Measurements from ENCODE around the gene TEX13D.

The TEX13D gene

DNA sequence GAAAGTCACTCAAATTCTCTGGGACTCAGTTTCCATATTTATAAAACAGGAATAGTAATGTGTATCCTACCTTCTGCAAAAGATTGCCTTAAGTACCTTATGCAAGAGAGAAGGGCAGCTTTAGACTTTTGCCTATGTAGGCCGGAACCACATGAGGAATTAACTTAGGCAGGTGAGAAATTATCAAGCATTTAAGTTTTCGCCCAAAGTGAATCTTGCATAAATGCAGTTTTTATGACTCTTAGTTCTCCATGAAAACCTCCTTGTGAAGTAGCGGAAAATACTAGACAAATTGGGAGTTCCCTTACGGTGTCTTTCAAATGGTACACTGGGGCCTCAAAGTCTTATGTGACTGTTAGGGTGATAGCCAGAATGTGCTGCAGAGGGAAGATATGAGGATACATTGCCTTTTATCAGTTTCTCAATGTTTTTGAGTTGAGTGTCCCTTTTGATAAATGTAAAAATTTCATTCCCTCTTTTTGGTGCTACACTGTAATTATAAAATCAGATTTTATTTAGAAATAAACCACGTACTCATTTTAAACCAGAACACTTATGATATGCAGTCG lies 16.5 kb downstream of the TEX13D start:
- peak; percentile 54 for DNase-seq

DNA sequence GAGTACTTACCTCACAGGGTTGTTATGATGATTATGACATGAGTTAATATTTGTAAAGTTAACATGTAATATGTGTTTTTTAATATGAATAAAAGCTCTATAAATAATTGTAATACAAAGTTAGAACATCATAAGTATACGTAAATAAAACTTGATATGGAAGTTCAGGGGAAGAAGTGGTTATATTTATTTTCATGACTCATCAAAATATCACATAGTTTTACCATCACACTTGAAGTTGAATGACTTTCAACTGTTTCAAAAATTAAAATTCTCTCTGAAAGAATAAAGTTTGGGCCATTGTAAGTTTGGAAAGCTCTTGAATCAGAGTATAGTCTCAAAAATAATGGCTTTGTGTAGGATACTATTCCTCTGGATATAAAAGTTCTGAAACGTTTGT lies 22.2 kb downstream of the TEX13D start:
- no peak for DNase-seq

DNA sequence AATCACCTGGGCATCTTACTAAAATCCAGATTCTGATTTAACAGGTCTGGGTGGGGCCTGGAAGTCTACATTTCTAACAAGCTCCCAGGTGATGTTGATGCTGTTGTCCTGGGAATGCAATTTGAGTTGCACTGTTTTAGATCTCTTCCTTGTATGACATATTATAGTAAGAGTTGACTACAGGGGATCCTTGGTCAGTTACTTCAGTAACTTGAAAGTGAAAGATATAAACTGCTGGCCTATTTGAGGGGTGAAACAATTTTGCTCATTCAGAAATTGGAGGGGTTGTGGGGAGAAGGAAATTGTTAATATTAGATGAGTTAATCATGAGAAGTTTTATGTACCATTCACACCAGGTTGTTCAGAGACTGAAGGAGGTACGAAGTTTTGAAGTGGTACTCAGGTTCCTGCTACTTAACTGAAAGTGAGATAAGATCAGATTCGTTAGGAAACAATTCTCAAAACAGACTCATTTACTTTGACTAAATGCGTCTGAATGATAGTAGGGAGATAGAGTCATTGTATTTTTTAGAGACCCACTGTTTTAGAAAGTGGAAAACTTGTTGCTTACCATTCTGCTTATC lies 26.4 kb downstream of the TEX13D start:
- DNase-seq: peak; percentile 52

DNA sequence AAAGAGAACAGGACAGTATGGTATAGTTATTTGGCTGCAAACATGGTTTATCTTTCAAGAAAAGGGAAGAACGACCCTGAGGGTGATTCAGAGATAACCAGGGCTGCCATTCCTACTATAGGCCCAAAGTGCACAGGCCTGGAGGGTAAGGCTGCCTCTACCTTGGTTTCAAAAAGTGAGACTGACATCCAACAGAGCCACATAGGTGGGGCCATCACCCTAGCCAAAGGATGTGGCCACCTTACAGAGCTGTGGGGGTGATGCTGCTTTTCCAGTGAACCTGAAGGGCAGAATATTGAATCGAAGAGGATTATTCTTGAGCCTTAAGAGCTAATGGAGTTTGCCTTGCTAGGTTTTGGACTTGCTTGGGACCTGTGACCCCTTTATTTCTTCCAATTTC lies 29.6 kb downstream of the TEX13D start:
- DNase-seq: no peak

DNA sequence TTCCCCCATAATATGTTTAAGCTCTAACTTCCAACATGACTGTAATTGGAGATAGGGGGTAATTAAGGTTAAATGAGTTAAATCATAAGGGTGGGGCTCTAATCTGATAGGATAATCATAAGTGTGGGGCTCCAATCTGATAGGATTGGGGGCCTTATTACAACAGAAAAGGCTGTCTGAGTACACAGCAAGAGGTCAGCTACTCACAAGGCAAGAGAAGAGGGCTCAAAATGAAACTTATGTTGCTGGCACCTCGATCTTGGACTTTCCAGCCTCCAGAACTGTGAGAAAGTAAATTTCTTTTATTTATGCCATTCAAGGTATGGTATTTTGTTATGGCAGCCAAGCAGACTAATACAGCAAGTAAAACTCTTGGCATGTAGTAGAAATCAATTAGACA lies 30.3 kb downstream of the TEX13D start:
- no peak for DNase-seq

DNA sequence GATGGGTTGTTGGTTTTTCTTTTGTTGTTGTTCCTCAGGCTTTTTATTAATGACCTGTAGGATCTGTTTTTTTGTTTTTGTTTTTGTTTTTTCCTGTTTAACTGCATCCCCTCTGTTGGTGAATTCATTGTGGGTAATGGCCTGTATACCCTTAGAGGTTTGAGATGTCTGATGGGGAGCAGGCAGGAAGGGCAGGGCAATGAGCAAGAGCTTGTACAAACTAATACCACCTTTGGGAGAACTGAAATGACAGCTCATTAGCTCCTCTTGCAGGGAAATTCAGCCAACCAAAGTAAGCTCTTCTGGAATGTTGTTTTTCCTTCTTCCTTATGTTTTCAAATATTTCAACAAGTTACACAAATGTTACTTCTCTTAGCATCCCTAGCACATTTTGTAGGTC lies 37.3 kb downstream of the TEX13D start:
- DNase-seq: no peak

DNA sequence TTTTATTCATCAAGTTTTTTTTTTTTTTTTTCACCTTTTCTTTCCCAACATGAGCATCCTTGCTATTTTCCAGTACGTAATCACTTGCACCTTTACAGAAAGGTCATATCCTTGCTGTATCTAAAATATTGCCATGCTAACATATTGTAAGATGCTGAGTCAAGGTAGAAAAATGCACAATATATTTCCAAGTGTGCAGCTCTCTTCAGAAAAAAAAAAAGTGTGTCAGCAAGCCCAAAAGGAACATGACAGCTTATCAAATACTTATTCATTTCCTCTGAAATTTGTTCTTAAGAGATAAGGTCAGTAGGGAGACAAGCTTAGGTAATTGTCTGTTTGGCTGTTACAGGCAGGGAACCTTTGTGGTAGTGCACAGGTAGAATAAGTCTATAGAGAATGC lies 40.9 kb downstream of the TEX13D start:
- DNase-seq: no peak

DNA sequence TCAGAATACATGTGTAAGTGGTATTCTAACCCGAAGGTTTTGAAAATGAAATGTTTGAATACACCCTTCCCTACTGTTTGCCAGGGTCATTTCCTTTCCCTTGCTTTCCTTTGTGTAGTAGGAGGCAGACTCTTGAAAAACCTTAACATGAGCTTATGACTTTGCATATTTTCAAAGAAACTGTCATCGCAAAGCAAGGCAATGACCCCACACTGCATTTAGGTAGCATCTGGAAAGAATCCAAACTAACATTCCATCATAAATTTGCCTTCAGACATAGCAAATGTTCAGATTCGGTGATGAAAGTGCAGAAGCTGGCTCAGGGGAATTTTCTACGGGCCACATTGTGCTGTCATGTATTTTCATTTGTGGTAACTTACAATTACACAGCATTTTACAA lies 46.2 kb downstream of the TEX13D start:
- no peak for DNase-seq

DNA sequence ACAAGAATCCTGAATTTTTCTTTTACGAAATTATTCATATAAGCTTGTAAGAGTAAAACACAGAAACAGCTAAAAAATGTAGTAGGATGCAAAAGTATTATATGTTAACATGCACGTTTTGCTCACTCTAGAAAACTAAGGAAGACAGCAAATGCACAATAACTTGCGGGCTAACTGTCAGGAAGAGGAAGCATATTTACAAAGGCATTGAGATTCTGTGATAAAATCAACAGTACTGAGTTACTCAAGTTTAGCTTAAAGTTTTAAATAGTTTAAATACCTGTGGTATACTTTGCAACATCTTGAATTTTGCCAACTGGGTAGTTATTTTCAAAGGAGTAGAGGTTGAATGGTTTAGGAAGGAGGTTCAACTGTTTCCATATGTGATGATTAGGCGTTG lies 50.9 kb downstream of the TEX13D start:
- DNase-seq: no peak

DNA sequence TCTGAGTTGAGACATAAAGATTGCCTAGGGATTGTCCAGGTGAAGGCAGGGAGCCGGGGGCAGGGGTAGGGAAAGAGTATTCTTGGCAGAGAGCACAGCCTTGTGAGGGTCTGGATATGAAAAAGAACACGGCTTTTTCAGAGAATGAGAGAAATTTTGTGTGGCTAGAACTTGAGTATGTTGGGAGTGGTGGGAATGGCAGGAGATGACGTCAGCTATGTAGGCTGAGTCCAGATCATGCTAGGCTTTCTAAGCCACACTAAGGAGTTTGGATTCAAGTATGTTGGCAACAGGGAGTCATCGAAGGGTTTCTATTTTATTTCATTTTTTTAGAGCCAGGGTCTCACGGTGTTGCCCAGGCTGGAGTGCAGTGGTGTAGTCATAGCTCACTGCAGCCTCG lies 53.9 kb downstream of the TEX13D start:
- DNase-seq: no peak
